ENCODE results near the gene MEIS3.
A peak's percentile ranks its signal among the peaks of the same experiment; 100 is the strongest.

The MEIS3 gene

DNA sequence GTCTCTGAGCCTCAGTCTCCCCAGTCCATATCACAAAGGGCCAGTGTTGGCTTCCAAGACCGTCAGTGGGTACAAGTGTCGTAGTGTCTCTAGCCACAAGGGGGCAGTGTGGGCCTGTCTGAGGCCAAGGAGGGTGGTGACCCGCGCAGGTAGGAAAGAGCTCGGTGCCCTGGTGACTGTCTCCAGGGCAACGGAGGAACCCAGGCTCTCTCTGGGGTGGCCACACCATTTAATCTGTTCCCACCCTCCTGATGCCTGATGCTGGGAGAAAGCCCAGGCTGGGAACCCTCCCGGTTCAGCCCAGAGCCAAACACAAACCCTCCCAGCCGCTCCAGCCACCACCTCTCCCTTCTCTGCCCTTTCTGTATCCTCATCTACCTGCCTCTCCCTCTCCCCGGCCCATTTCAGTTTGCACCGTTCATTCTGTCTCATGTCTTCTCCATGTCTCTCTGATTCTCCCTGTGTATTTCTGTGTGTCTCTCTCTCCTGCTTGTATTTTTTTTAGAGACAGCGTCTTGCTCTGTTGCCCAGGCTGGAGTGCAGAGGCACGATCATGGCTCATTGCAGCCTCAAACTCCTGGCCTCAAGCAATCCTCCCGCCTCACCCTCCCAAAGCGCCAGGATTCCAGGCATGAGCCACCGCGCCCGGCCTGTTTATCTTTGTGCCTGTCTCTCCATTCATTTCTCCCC lies 17.5 kb upstream of the MEIS3 start:
- Histone ChIP-seq H3K4me1 (ENCODE audit: control insufficient read depth in 5 of 5, insufficient read depth in 5 of 5, low read length in 5 of 5) (peaks cover 0 to 4% (median 0%) of the 10 kb centered on the region in 5 donors), H3K36me3 (ENCODE audit: control insufficient read depth in 5 of 5, insufficient read depth in 5 of 5, low read length in 5 of 5) (no peaks in the 10 kb centered on the region), H3K27me3 (ENCODE audit: control insufficient read depth in 5 of 5, insufficient read depth in 4 of 5, low read length in 5 of 5) (peaks cover 5 to 46% (median 32%) of the 10 kb centered on the region in 5 donors), H3K4me3 (ENCODE audit: low read depth in 1 of 5, low read length in 5 of 5) (no peak overlapping the region), H3K27ac (ENCODE audit: low read depth, low read length) (no peak overlapping the region), H3K9me3 (ENCODE audit: control insufficient read depth in 5 of 5, low read length in 5 of 5) (no peaks in the 10 kb centered on the region), H3K9ac (ENCODE audit: low read length in 5 of 5) (no peak overlapping the region)

DNA sequence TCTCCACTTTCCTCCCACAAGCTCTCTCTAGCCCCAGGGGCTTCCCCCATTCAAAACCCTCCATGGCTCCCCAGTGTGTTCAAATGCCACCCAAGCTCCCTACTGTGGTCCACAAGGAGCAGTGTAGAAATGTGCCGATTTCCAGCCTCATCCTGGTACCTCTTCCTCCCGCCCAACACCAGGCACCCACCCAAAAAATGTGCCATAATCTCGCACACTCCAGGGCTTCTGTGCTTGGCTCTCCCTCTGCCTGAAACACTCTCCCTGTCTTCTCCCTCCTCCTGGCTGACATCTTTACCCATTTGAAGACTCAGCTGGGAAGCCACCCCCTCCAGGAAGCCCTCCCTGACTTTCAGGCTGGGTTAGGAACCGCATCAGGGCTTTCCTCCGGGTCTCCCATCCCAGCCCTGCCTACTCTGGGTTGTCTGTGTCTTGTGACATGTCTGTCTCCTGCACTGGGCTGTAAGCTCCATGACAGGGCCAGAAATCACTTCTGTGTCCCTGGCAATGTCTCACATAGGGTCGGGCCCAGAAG lies 16.6 kb upstream of the MEIS3 start:
- H3K9me3 ChIP-seq (ENCODE audit: control insufficient read depth in 5 of 5, low read length in 5 of 5): no peaks in the 10 kb centered on the region
- H3K27me3 ChIP-seq (ENCODE audit: control insufficient read depth in 5 of 5, insufficient read depth in 4 of 5, low read length in 5 of 5): peaks cover 8 to 49% (median 36%) of the 10 kb centered on the region in 5 donors
- no peak overlapping the region for H3K9ac ChIP-seq (ENCODE audit: low read length in 5 of 5)
- no peak overlapping the region for H3K4me3 ChIP-seq (ENCODE audit: low read depth in 1 of 5, low read length in 5 of 5)
- no peak overlapping the region for H3K27ac ChIP-seq (ENCODE audit: low read depth, low read length)
- no peaks in the 10 kb centered on the region for H3K36me3 ChIP-seq (ENCODE audit: control insufficient read depth in 5 of 5, insufficient read depth in 5 of 5, low read length in 5 of 5)
- peaks cover 0 to 4% (median 0%) of the 10 kb centered on the region in 5 donors for H3K4me1 ChIP-seq (ENCODE audit: control insufficient read depth in 5 of 5, insufficient read depth in 5 of 5, low read length in 5 of 5)

DNA sequence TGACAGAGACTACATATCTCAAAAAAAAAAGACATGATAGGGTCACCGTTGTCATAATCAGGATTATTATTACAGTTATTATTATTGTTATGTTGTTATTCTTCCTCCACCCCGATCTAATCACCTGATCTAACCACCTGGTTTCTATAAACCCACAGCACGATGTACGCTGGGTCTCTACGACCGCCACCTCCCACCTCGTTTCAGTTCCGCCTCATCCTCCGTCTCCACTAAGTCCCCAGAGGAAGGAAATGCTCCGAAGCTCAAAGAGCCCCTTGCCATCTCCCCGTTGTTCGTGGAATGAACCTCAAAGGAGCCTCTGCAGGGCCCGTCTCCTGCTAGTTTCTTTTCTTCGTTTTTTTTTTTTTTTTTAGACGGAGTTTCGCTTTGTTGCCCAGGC lies 15.9 kb upstream of the MEIS3 start:
- no peaks in the 10 kb centered on the region for H3K36me3 ChIP-seq (ENCODE audit: control insufficient read depth in 5 of 5, insufficient read depth in 5 of 5, low read length in 5 of 5)
- H3K9me3 ChIP-seq (ENCODE audit: control insufficient read depth in 5 of 5, low read length in 5 of 5): no peaks in the 10 kb centered on the region
- H3K4me3 ChIP-seq (ENCODE audit: low read depth in 1 of 5, low read length in 5 of 5): no peak overlapping the region
- H3K9ac ChIP-seq (ENCODE audit: low read length in 5 of 5): no peak overlapping the region
- H3K27me3 ChIP-seq (ENCODE audit: control insufficient read depth in 5 of 5, insufficient read depth in 4 of 5, low read length in 5 of 5): peaks cover 10 to 55% (median 40%) of the 10 kb centered on the region in 5 donors
- H3K27ac ChIP-seq (ENCODE audit: low read depth, low read length): no peak overlapping the region
- H3K4me1 ChIP-seq (ENCODE audit: control insufficient read depth in 5 of 5, insufficient read depth in 5 of 5, low read length in 5 of 5): peaks cover 0 to 7% (median 3%) of the 10 kb centered on the region in 5 donors

DNA sequence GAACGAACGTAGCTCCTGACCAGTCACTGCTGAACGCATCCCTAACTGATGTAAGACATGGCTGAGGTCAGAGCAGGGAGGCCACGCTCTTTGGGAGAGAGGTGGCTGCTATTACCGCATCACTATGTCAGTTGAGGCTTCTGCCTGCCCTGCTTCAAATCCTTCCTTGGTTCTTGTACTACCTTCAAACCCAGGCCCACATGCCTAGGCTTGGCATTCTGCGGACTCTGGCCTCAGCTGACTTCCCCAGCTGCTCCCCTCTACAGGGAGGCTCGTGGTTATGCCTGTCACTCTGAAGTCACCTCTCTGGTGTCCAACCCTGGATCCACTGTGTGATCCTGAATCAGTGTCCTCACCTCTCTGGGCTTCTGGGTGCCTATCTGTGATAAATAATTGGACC lies 14.8 kb upstream of the MEIS3 start:
- no peaks in the 10 kb centered on the region for H3K9me3 ChIP-seq (ENCODE audit: control insufficient read depth in 5 of 5, low read length in 5 of 5)
- H3K36me3 ChIP-seq (ENCODE audit: control insufficient read depth in 5 of 5, insufficient read depth in 5 of 5, low read length in 5 of 5): no peaks in the 10 kb centered on the region
- peaks cover 19 to 66% (median 50%) of the 10 kb centered on the region in 5 donors for H3K27me3 ChIP-seq (ENCODE audit: control insufficient read depth in 5 of 5, insufficient read depth in 4 of 5, low read length in 5 of 5)
- H3K27ac ChIP-seq (ENCODE audit: low read depth, low read length): no peak overlapping the region
- peaks cover 0 to 13% (median 8%) of the 10 kb centered on the region in 5 donors for H3K4me1 ChIP-seq (ENCODE audit: control insufficient read depth in 5 of 5, insufficient read depth in 5 of 5, low read length in 5 of 5)
- no peak overlapping the region for H3K4me3 ChIP-seq (ENCODE audit: low read depth in 1 of 5, low read length in 5 of 5)
- H3K9ac ChIP-seq (ENCODE audit: low read length in 5 of 5): no peak overlapping the region

DNA sequence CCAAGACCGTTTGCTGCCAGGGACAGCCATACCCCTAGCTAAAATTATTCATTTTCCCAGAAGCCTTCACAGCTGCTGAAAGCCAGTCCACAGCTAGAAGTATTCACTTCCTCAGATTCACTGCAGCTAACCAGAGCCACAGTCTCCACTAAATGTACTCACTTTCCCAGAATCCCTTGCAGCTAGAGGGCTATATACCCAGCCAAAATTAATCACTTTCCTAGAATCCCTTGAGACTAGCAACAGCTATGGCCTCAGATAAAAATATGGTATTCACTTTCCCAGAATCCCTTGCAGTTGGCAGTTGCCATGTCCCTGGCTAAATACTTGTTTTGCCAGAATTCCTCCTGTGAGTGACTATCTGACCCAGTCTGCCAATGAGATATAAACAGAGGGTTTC lies 13.8 kb upstream of the MEIS3 start:
- H3K27me3 ChIP-seq (ENCODE audit: control insufficient read depth in 5 of 5, insufficient read depth in 4 of 5, low read length in 5 of 5): peaks cover 20 to 73% (median 42%) of the 10 kb centered on the region in 5 donors
- no peak overlapping the region for H3K4me3 ChIP-seq (ENCODE audit: low read depth in 1 of 5, low read length in 5 of 5)

DNA sequence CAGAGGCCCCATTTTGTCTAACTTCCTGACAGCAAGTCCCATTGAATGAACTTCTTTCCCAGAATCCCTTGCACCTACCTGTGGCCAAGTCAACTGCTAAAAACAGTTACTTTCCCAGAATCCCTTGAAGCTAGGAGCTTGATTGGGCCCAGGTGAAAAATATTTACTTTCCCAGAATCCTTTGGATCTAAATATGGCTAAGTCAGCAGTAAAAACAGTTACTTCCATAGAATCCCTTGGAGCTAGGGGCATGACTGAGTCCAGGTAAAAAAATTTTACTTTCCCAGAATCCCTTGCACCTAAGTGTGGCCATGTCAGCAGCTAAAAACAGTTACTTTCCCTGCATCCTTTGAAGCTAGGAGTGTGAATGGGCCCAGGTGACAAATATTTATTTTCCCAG lies 13.2 kb upstream of the MEIS3 start:
- no peak overlapping the region for H3K4me3 ChIP-seq (ENCODE audit: low read depth in 1 of 5, low read length in 5 of 5)
- H3K9me3 ChIP-seq (ENCODE audit: control insufficient read depth in 5 of 5, low read length in 5 of 5): no peaks in the 10 kb centered on the region
- H3K9ac ChIP-seq (ENCODE audit: low read length in 5 of 5): no peak overlapping the region
- no peak overlapping the region for H3K27ac ChIP-seq (ENCODE audit: low read depth, low read length)
- H3K36me3 ChIP-seq (ENCODE audit: control insufficient read depth in 5 of 5, insufficient read depth in 5 of 5, low read length in 5 of 5): no peaks in the 10 kb centered on the region
- H3K4me1 ChIP-seq (ENCODE audit: control insufficient read depth in 5 of 5, insufficient read depth in 5 of 5, low read length in 5 of 5): peaks cover 0 to 25% (median 20%) of the 10 kb centered on the region in 5 donors
- H3K27me3 ChIP-seq (ENCODE audit: control insufficient read depth in 5 of 5, insufficient read depth in 4 of 5, low read length in 5 of 5): peaks cover 24 to 76% (median 41%) of the 10 kb centered on the region in 5 donors

More for the DNA sequence above, 13.8 kb upstream of the MEIS3 start:
- Histone ChIP-seq H3K4me1 (ENCODE audit: control insufficient read depth in 5 of 5, insufficient read depth in 5 of 5, low read length in 5 of 5) (peaks cover 0 to 19% (median 14%) of the 10 kb centered on the region in 5 donors), H3K9ac (ENCODE audit: low read length in 5 of 5) (no peak overlapping the region), H3K9me3 (ENCODE audit: control insufficient read depth in 5 of 5, low read length in 5 of 5) (no peaks in the 10 kb centered on the region), H3K36me3 (ENCODE audit: control insufficient read depth in 5 of 5, insufficient read depth in 5 of 5, low read length in 5 of 5) (no peaks in the 10 kb centered on the region), H3K27ac (ENCODE audit: low read depth, low read length) (no peak overlapping the region)

DNA sequence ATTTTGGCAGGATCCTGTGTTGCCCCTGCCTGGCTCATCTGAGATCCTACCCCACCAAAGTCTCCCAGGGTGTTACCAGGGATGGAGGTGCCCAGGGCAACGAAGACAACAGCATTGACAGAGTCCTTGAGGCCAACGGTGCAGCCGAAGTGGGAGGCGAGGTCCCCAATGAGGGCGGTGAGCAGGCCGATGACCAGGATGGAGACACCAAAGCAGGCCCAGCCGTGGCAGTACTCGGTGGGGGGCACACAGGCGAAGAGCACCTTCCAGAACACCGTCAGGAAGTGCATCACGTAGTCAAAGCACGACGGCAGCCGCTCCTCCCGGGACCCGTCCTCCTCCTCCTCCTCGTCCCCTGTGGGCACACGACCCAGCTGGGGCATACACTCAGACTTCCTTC lies 12.8 kb upstream of the MEIS3 start:
- H3K4me3 ChIP-seq (ENCODE audit: low read depth in 1 of 5, low read length in 5 of 5): no peak overlapping the region
- H3K9me3 ChIP-seq (ENCODE audit: control insufficient read depth in 5 of 5, low read length in 5 of 5): no peaks in the 10 kb centered on the region
- no peak overlapping the region for H3K9ac ChIP-seq (ENCODE audit: low read length in 5 of 5)
- peaks cover 0 to 27% (median 22%) of the 10 kb centered on the region in 5 donors for H3K4me1 ChIP-seq (ENCODE audit: control insufficient read depth in 5 of 5, insufficient read depth in 5 of 5, low read length in 5 of 5)
- H3K36me3 ChIP-seq (ENCODE audit: control insufficient read depth in 5 of 5, insufficient read depth in 5 of 5, low read length in 5 of 5): no peaks in the 10 kb centered on the region
- H3K27ac ChIP-seq (ENCODE audit: low read depth, low read length): no peak overlapping the region
- H3K27me3 ChIP-seq (ENCODE audit: control insufficient read depth in 5 of 5, insufficient read depth in 4 of 5, low read length in 5 of 5): peaks cover 25 to 76% (median 38%) of the 10 kb centered on the region in 5 donors

DNA sequence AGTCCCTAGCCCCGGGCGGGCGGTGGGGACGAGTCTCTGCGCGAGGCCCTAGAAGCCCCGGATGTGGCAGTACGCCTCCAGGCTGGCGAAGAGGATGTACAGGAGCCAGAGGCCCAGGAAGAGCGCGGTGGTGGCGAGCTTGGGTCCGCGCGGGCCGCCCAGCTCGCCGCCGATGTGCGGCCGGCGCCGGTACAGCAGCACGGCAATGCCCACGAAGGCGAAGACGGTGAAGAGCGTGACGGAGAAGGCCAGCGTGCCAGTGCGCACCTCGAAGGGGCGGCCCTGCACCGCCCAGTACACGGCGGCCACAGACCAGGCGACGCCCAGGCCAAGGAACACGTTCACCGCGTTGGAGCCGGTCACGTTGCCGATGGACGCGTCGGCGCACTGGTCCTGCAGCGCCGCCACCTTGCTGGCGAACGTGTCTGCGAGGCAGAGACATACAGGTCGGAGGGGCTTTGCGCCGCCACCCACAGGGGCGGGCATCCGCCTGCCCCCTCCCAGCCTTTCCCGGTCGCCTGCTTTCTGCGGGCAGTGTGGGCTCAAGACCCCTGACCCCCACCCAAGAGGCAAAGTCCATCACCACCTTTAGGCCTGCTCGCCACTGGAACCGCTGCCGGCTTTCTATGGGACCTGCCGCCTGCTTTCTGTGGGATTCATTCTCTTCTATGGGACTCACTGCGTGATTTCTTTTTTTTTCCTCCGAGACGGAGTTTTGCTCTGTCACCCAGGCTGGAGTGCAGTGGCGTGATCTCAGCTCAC lies 10.9 kb upstream of the MEIS3 start:
- peaks cover 29 to 74% (median 36%) of the 10 kb centered on the region in 5 donors for H3K27me3 ChIP-seq (ENCODE audit: control insufficient read depth in 5 of 5, insufficient read depth in 4 of 5, low read length in 5 of 5)

DNA sequence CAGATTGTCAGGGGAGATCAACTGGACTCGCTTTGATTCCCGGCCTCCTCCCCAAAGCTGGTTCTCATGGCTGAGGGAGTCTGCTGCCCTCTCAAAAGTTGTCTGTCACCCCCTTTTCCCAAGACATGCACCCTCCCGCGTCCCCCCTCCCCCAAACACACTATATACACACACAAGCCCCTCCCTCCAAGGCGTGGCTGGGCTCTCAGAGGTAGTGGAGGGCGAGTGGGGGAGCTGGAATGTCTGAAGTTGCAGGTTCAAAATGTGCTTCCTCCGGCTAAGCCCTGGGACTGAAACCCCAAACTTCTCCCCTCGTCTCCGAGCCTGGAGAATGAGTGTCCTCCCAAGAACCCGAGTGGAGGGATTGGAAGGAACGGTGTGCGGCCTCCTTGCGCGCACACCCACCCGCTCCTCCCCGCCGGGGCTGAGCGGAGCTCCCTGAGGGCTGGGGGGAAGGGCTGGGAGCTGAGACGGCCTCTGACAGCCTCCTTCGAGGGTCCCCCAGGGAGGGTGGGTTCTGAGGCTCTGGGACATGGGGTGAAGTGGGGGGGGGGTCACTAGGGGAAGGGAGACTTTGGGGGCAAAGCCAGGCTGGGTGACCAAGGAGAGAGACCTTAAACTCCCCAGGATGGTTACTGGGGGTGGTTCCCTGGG lies 9.9 kb upstream of the MEIS3 start:
- no peak overlapping the region for H3K27ac ChIP-seq (ENCODE audit: low read depth, low read length)
- peaks cover 0 to 23% (median 22%) of the 10 kb centered on the region in 5 donors for H3K4me1 ChIP-seq (ENCODE audit: control insufficient read depth in 5 of 5, insufficient read depth in 5 of 5, low read length in 5 of 5)
- H3K4me3 ChIP-seq (ENCODE audit: low read depth in 1 of 5, low read length in 5 of 5): no peak overlapping the region
- no peak overlapping the region for H3K9ac ChIP-seq (ENCODE audit: low read length in 5 of 5)
- H3K36me3 ChIP-seq (ENCODE audit: control insufficient read depth in 5 of 5, insufficient read depth in 5 of 5, low read length in 5 of 5): no peaks in the 10 kb centered on the region
- no peaks in the 10 kb centered on the region for H3K9me3 ChIP-seq (ENCODE audit: control insufficient read depth in 5 of 5, low read length in 5 of 5)
- peaks cover 31 to 72% (median 35%) of the 10 kb centered on the region in 5 donors for H3K27me3 ChIP-seq (ENCODE audit: control insufficient read depth in 5 of 5, insufficient read depth in 4 of 5, low read length in 5 of 5)

More for the DNA sequence above, 10.9 kb upstream of the MEIS3 start:
- peaks cover 0 to 23% (median 22%) of the 10 kb centered on the region in 5 donors for H3K4me1 ChIP-seq (ENCODE audit: control insufficient read depth in 5 of 5, insufficient read depth in 5 of 5, low read length in 5 of 5)
- no peaks in the 10 kb centered on the region for H3K36me3 ChIP-seq (ENCODE audit: control insufficient read depth in 5 of 5, insufficient read depth in 5 of 5, low read length in 5 of 5)
- no peaks in the 10 kb centered on the region for H3K9me3 ChIP-seq (ENCODE audit: control insufficient read depth in 5 of 5, low read length in 5 of 5)
- peak overlapping the region in 4 of 5 donors; percentile 30 to 55 (median 34) for H3K4me3 ChIP-seq (ENCODE audit: low read depth in 1 of 5, low read length in 5 of 5)
- no peak overlapping the region for H3K9ac ChIP-seq (ENCODE audit: low read length in 5 of 5)
- no peak overlapping the region for H3K27ac ChIP-seq (ENCODE audit: low read depth, low read length)
